ENCODE data around the gene ADAMTSL1. TPM values are rescaled to one million over a fixed set of nuclear protein-coding genes. Genes with fewer than 3 reads are reported as not detected.

The ADAMTSL1 gene
- total and polyA plus RNA-seq, 2 of the 8 experiments (the other 6 are each of a cell fraction or from before 2014, with no cell fraction given), result 0.84 to 1.1 TPM

- H4K91ac ChIP-seq (replicated peaks; ENCODE audit: insufficient read length, low read length), result no peak overlapping the region
- H3K23me2 ChIP-seq (ENCODE audit: low read depth, low read length), result no peaks in the 10 kb centered on the region
- H3K56ac ChIP-seq (replicated peaks; ENCODE audit: insufficient read length, low read depth, low read length), result no peak overlapping the region
- WGBS, 2 experiments (ENCODE audit: extremely low coverage in 1 of 2, insufficient coverage in 1 of 2, insufficient read length in 1 of 2, insufficient replicate concordance in 2 of 2, low coverage in 1 of 2, low lambda C conversion rate in 2 of 2, missing lambda C conversion rate in 1 of 2), result 86% methylated on average over 3 of the region's 3 CpGs; no CpG with 5 or more reads in 1 of the 2 experiments
- no peak overlapping the region for H3K23ac ChIP-seq (ENCODE audit: insufficient read length)
- H3K4me2 ChIP-seq (ENCODE audit: insufficient read depth in 1 of 2, low read depth in 2 of 2, low read length in 2 of 2), result no peak overlapping the region
- no peak overlapping the region for H3K4me3 ChIP-seq (ENCODE audit: extremely low read depth in 1 of 4, insufficient read depth in 2 of 4, low read depth in 3 of 4, low read length in 4 of 4)
- H4K8ac ChIP-seq (ENCODE audit: extremely low read depth, insufficient read depth, low read length), result no peak overlapping the region
- no peak overlapping the region for H3K4ac ChIP-seq (replicated peaks; ENCODE audit: insufficient read length, low read depth, low read length)
- no peak for DNase-seq (ENCODE audit: low read depth in 1 of 2, low spot score in 2 of 2)
- H2BK12ac ChIP-seq (ENCODE audit: low read depth, low read length), result no peak overlapping the region
- H4K20me1 ChIP-seq (replicated peaks in 1 of 2; ENCODE audit: control insufficient read depth in 1 of 2, insufficient read depth in 2 of 2, low read length in 2 of 2), result no peaks in the 10 kb centered on the region
- no peaks in the 10 kb centered on the region for H3K79me1 ChIP-seq (ENCODE audit: low read depth, low read length)
- no peak overlapping the region for H2AFZ ChIP-seq (ENCODE audit: low read length)
- ChIA-PET CTCF (ENCODE audit: partially characterized antibody) (interaction anchor here (0.6 to 1.3 kb wide), 2 partner anchors 10 to 257 kb away, joined by 3 read pairs; no protein-coding TSS in a partner anchor), POLR2A (ENCODE audit: partially characterized antibody) (no interaction called here)
- no peak overlapping the region for H4K5ac ChIP-seq (ENCODE audit: insufficient read length, low read depth, low read length)
- H3K4me1 ChIP-seq (replicated peaks in 1 of 4; ENCODE audit: control insufficient read depth in 3 of 4, insufficient read depth in 4 of 4, low read length in 3 of 4), result no peaks in the 10 kb centered on the region; a peak in 1 of 7 replicates
- H2BK5ac ChIP-seq (ENCODE audit: low read depth, low read length), result no peak overlapping the region
- H3K9me3 ChIP-seq (ENCODE audit: insufficient read depth in 2 of 2, low read depth in 1 of 2, low read length in 1 of 2), result no peaks in the 10 kb centered on the region
- no peak for FAIRE-seq
- H3K9ac ChIP-seq (replicated peaks in 1 of 4; ENCODE audit: extremely low read depth in 1 of 4, low read depth in 3 of 4, low read length in 3 of 4), result no peak overlapping the region
- no peak overlapping the region for H3K14ac ChIP-seq (ENCODE audit: insufficient read length)
- no peaks in the 10 kb centered on the region for H3K36me3 ChIP-seq (ENCODE audit: control insufficient read depth in 2 of 4, insufficient read depth in 4 of 4, low read length in 3 of 4)
- H3K79me2 ChIP-seq (ENCODE audit: control insufficient read depth in 1 of 2, insufficient read depth in 2 of 2, low read length in 2 of 2), result no peaks in the 10 kb centered on the region
- H2BK20ac ChIP-seq (ENCODE audit: low read length), result no peak overlapping the region
- no peak overlapping the region for H3K27ac ChIP-seq (ENCODE audit: low read depth, low read length)
- H3K18ac ChIP-seq (ENCODE audit: extremely low read depth, low read length), result no peak overlapping the region
- H2BK15ac ChIP-seq (ENCODE audit: low read length), result no peak overlapping the region
- H2BK120ac ChIP-seq (replicated peaks; ENCODE audit: low read depth, low read length), result no peak overlapping the region
- H2AK5ac ChIP-seq (ENCODE audit: low read depth, low read length), result no peak overlapping the region
- no peaks in the 10 kb centered on the region for H3K27me3 ChIP-seq (replicated peaks in 1 of 4; ENCODE audit: control insufficient read depth in 3 of 4, extremely low read depth in 1 of 4, insufficient read depth in 3 of 4, low read length in 3 of 4)
- TF ChIP-seq SRF (IDR thresholded peaks at IDR 0.05; ENCODE audit: low read depth, low read length) (no peak), ATF2 (IDR thresholded peaks at IDR 0.05; ENCODE audit: low read length) (no peak)
Measured at GRCh38 chr9:18766989-18767550, 293.1 kb downstream of the ADAMTSL1 start.

All from H1 (cell line).